HG03460 (cell line): ENCODE measurements around the gene SHMT1.
"Not testable (repeated sequence)": the region's sequence is repeated elsewhere in the genome, so short reads cannot be mapped to it uniquely, and the experiment has no call there.

Experiments
- ATAC-seq: cut with Tn5 transposase; IDR thresholded peaks from one replicate; pipeline ENCODE4 v1.9.1; 2021; ENCODE audit not compliant: unreplicated experiment

The SHMT1 gene

DNA sequence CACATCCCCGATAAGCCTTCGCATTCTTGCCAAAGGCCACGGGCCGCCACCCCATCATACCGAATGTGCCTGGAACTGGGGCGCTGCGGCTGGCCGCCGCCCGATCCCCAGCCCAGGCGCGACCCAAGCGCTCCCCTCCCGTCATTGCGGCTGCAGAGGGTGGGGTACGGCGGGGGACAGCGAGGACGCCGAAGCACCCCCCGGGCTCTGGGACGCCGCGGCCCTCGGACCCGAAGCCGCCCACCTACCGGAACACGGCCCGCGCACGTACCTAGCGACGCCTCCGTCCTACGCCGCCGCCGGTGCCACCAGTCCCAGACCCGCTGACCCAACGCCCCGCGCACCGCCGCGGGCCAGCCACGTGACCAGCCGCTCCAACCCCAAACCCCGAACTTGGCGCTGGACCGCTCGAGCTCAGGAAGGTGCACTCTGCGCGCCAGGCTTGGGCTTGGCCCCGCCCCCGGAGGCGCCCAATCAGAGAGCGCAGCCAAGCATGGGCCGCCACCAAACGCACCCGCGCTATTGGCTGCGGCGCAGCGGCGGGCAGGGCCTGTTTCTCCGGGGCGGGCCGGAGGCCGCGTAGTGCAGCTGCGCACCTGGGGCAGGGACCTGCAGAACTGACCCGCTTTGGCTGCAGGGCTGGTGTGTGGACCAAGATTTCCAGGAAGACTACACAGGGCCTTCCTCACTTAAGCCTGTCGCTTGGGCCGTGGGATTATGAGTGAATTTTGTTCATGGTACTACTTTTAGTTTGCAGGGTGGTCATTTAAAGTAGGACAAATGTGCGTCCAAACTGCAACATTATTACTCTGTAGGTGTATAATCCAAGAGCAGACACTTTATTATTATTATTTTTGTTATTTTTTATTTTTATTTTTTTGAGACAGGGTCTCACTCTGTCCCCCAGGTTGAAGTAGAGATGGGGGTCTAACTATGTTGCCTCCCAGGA, at the start of gene SHMT1:
TSS of gene SHMT1 (minus strand) at position 450 of the 949 bp plus-strand sequence. CDS start 7,569 bp downstream, outside the sequence.
- peak; percentile 98 for ATAC-seq

GRCh38 chr17:18412001-18412538, 48.7 kb upstream of the SHMT1 start:
- peak; percentile 81 for ATAC-seq

DNA sequence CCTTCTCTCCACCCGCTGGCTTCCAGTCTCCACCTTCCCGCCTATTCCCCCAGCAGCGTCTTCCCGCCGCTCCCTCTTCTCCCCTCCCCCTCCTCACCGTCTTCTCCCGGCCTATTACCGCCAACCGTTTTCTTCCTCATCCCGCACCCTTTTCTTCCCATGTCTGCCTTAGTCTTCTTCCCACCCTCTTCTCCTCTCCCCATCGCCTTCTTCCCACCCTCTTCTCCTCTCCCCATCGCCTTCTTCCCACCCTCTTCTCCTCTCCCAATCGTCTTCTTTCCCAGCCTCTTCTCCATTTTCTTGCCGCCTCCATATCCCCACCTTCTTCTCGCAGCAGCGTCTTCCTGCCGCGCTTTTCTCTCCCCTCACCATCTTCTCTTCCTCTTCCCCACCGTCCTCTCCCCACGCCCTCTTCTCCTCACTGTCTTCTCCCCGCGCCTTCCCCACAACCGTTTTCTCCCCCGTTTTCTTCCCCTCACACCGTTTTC, 48.1 kb upstream of the SHMT1 start:
- not testable (repeated sequence) for ATAC-seq

DNA sequence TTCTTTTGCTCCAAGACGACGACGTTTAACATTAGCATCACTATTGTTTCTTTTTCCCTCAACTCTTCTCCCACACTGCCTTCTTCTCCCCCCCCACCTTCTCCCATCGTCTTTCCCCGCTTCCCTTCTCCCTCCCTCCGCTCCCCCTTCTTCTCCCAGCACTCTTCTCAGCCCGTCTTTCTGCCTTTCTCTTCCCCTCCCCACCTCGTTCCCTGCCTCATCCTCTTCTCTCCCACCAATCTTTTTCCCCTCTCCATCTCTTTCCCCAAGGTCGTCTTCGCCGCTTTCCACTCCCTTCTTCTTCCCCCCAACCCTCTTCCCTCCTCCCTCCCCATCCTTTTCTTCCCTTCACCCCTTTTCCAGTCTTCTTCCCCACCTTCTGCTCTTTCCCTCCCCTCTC, 47.4 kb upstream of the SHMT1 start:
- ATAC-seq: not testable (repeated sequence)

DNA sequence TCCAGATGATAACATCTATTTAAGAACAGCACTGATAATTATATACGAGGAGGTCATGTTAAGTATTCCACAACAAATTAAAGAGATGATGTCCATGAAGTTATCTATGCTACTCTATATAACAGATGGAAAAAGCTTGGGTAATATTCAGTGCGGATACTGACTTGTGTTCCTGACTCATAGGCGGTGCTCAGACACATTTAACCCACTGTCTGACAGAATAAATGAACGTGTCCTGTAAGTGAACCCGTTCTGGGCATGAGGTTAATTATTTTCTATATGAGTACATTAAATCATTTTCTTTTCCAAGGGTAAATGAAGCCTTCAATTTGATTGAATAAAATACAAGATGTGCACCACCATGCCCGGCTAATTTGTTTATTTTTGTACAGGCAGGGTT, 46.0 kb upstream of the SHMT1 start:
- not testable (repeated sequence) for ATAC-seq

- ATAC-seq: not testable (repeated sequence)
These were observed 45.6 kb upstream of the SHMT1 start for GRCh38 chr17:18408906-18409305.

GRCh38 chr17:18403604-18404003, 40.3 kb upstream of the SHMT1 start:
- peak; percentile 67 for ATAC-seq

DNA sequence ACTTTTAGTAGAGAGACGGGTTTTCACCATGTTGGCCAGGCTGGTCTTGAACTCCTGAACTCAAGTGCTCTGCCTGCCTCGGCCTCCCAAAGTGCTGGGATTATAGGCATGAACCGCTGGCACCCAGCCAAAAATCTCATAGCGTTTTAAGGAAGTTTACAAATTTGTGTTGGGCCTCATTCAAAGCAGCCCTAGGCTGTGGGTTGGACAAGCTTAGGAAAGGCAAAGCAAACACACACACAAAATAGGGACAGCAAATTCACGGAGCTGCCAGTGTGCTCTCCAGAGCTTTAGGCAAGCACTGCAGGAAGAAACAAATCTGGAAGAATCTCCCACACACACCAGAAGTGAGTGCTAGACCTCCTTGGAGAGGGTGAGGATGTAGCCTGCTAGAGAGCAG, 39.8 kb upstream of the SHMT1 start:
- not testable (repeated sequence) for ATAC-seq

DNA sequence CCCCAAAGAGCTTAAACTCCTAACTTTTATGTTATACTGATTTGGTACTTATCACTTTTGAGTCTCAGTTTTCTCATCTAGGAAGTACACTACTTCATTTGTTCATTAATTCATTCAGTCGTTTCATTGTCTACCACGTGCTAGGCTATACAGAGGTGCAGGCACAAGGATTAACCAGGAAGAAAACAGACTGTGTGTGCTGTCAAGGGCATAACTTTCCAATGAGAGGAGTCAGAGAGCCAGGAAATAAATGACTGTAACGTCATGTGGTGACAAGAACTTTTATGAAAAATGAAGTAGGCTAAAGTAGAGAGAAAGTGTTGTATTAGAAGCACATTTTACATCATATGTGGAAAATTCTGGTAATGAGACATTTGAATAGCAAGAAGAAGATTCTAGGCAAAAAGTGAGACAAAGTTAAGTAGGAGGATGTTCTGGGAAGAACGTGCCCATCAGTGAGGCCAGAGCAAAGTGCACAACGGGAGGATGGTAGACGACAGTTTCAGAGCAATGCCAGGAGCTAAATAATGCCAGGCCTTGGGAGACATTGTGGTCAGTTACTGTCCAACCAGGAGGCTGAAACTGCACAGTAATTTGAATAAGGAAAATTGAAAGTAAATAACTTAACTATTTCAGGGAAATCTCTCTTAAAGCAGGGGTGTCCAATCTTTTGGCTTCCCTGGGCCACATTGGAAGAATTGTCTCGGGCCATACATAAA, 38.7 kb upstream of the SHMT1 start:
- not testable (repeated sequence) for ATAC-seq

GRCh38 chr17:18388728-18389127, 25.4 kb upstream of the SHMT1 start:
- ATAC-seq: not testable (repeated sequence)

- not testable (repeated sequence) for ATAC-seq
These were observed 24.9 kb upstream of the SHMT1 start for GRCh38 chr17:18388266-18388665.

DNA sequence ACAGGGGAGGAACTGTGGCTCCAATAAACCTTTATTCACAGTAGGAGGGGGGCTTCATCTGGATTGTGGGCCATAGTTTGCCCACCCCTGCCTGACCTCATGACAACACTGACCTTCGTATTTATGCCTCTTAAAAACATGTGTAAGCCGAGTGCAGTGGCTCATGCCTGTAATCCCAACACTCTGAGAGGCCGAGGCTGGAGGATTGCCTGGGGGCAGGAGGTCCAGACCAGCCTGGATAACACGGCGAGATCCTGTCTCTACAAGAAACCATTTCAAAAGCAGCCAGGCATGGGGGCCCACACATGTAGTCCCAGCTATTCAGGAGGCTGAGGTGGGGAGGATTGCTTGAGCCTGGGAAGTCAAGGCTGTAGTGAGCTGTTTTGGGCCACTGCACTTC, 24.2 kb upstream of the SHMT1 start:
- ATAC-seq: not testable (repeated sequence)

GRCh38 chr17:18384271-18384670, 20.9 kb upstream of the SHMT1 start:
- not testable (repeated sequence) for ATAC-seq

- ATAC-seq: not testable (repeated sequence)
These were observed 19.7 kb upstream of the SHMT1 start for GRCh38 chr17:18383079-18383481.

GRCh38 chr17:18382441-18383078, 19.2 kb upstream of the SHMT1 start:
- ATAC-seq: no peak

- no peak for ATAC-seq
These were observed 18.5 kb upstream of the SHMT1 start for GRCh38 chr17:18381953-18382245.

GRCh38 chr17:18381158-18381952, 18.0 kb upstream of the SHMT1 start:
- no peak for ATAC-seq

DNA sequence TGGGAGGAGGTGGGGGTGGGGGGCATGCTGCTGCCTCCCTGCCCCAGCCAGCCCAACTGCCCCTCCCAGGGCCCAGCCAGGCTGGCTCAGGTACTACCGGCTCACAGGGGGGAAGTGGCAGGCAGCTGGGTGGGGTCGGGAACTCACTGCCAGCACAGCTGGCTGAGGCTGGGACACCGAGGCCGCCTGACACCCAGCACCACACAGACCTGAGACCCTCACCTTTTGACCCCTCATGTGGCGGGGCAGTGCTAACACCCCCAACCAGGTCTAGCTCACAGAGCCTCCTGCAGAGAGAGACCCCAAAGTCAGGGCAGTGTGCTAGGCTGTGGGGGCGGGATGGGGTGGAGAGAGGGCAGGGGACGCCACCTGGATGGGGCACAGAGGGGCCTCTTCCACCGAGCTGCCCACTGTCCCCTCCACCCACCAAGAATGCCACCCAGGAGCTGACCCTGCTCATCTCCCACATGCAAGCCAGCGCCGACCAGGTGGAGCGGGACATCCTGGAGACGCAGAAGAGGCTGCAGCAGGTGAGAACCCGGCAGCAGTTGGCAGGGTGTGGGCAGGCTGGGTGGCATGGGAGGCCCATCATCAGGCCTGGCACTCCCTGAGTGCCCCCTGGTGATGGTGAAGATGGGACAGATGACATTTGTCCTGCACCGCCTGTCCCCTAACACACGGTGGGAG, 17.3 kb upstream of the SHMT1 start:
- no peak for ATAC-seq

- no peak for ATAC-seq
These were observed 16.1 kb upstream of the SHMT1 start for GRCh38 chr17:18379246-18380146.
